ENCODE data around the gene PROCA1.
"Not testable (repeated sequence)": the region's sequence is repeated elsewhere in the genome, so short reads cannot be mapped to it uniquely, and the experiment has no call there.

The PROCA1 gene

GRCh38 chr17:28725660-28726225 is 14.1 kb upstream of the PROCA1 start:
- DNase-seq, result peak; percentile 82

GRCh38 chr17:28725166-28725659 is 13.5 kb upstream of the PROCA1 start:
- DNase-seq, result peak; percentile 59

GRCh38 chr17:28724500-28725165 is 12.9 kb upstream of the PROCA1 start:
- no peak for DNase-seq

- DNase-seq, result not testable (repeated sequence)
Observed at GRCh38 chr17:28723836-28724499, 12.3 kb upstream of the PROCA1 start.

GRCh38 chr17:28723159-28723835 is 11.6 kb upstream of the PROCA1 start:
- DNase-seq, result no peak

GRCh38 chr17:28722417-28723158 is 10.9 kb upstream of the PROCA1 start:
- no peak for DNase-seq

- peak; percentile 43 for DNase-seq
Observed at GRCh38 chr17:28720997-28721329, 9.3 kb upstream of the PROCA1 start.

GRCh38 chr17:28720247-28720996 is 8.7 kb upstream of the PROCA1 start:
- peak; percentile 62 for DNase-seq

GRCh38 chr17:28719021-28719433 is 7.3 kb upstream of the PROCA1 start:
- DNase-seq, result peak; percentile 25

- DNase-seq, result no peak
Observed at GRCh38 chr17:28718333-28719020, 6.8 kb upstream of the PROCA1 start.

- DNase-seq, result peak; percentile 67
Observed at GRCh38 chr17:28717578-28718332, 6.1 kb upstream of the PROCA1 start, which contains the start of gene RAB34. Gene RAB34, minus strand, starts transcription at chr17:28717868. Its CDS starts 602 bp downstream, at chr17:28717266.

GRCh38 chr17:28716740-28717577 is 5.3 kb upstream of the PROCA1 start:
- peak; percentile 51 for DNase-seq

GRCh38 chr17:28715217-28715616 is 3.5 kb upstream of the PROCA1 start:
- no peak for DNase-seq

- no peak for DNase-seq
Observed at GRCh38 chr17:28714281-28714680, 2.6 kb upstream of the PROCA1 start.

GRCh38 chr17:28712705-28713415 is 1.2 kb upstream of the PROCA1 start:
- no peak for DNase-seq

GRCh38 chr17:28712032-28712704 is 480 bp upstream of the PROCA1 start:
- DNase-seq, result peak; percentile 85

GRCh38 chr17:28710861-28711722 is 596 bp downstream of the PROCA1 start:
- peak; percentile 94 for DNase-seq
